H1 (cell line): ENCODE results near the gene CELF4. TPM values are rescaled to one million over a fixed set of nuclear protein-coding genes. Genes with fewer than 3 reads are reported as not detected.

ENCODE experiments used
- CTCF ChIA-PET: fragments of 300-600 bp; sonication (Branson Sonifier 250); formaldehyde crosslinking; loops from one replicate; lab custom pipeline; 2021; ENCODE audit not compliant: partially characterized antibody; lab: Charles Lee
- POLR2A ChIA-PET: fragments of 300-600 bp; sonication (Branson Sonifier 250); formaldehyde crosslinking; loops from one replicate; lab custom pipeline; 2021; ENCODE audit warnings: inconsistent platforms; ENCODE audit not compliant: partially characterized antibody; lab: Charles Lee
- DNase-seq, 2 experiments: peaks; one replicate each; pipeline versions ENCODE4 v3.0.0 to v3.0.0-alpha.2; 2010 to 2022; ENCODE audit warnings: low spot score in 2 of 2, low read depth in 1 of 2, mixed read lengths in 1 of 2
- FAIRE-seq: peaks from 2 replicates; lab custom pipeline; 2011; peaks lifted over from hg19 to GRCh38; lab: Jason Lieb, UNC
- H2AFZ ChIP-seq: 2 replicates; pipeline ENCODE4 v1.8.1; 2012; ENCODE audit warnings: low read length, inconsistent platforms
- H2AK5ac ChIP-seq: 2 replicates; pipeline ENCODE4 v1.6.1; 2013; ENCODE audit warnings: low read depth, low read length
- H2BK120ac ChIP-seq: replicated peaks from 2 replicates; pipeline ENCODE3; 2013; ENCODE audit warnings: low read depth, low read length, inconsistent platforms
- H2BK12ac ChIP-seq: 2 replicates; pipeline ENCODE4 v1.6.1; 2013; ENCODE audit warnings: low read depth, low read length
- H2BK15ac ChIP-seq: 2 replicates; pipeline ENCODE4 v1.6.1; 2013; ENCODE audit warnings: low read length
- H2BK20ac ChIP-seq: 2 replicates; pipeline ENCODE4 v1.6.1; 2013; ENCODE audit warnings: low read length
- H2BK5ac ChIP-seq: 2 replicates; pipeline ENCODE4 v1.6.1; 2013; ENCODE audit warnings: low read depth, low read length
- H3K14ac ChIP-seq: 2 replicates; pipeline ENCODE4 v1.6.1; 2013; ENCODE audit warnings: inconsistent platforms; ENCODE audit not compliant: insufficient read length
- H3K18ac ChIP-seq: 2 replicates; pipeline ENCODE4 v1.6.1; 2013; ENCODE audit warnings: low read length; ENCODE audit errors: extremely low read depth
- H3K23ac ChIP-seq: 2 replicates; pipeline ENCODE4 v1.6.1; 2013; ENCODE audit warnings: inconsistent platforms; ENCODE audit not compliant: insufficient read length
- H3K23me2 ChIP-seq: 2 replicates; pipeline ENCODE4 v1.6.1; 2013; ENCODE audit warnings: low read depth, low read length
- H3K27ac ChIP-seq: 2 replicates; pipeline ENCODE4 v1.6.1; 2011; ENCODE audit warnings: low read depth, low read length, inconsistent platforms
- H3K27me3 ChIP-seq, 4 experiments: replicated peaks in 1 of 4; 1 replicate in 1 of 4; 2 replicates in 3 of 4; pipeline versions ENCODE4 v1.6.1 to v1.8.1; 2011 to 2013; ENCODE audit warnings: low read length in 3 of 4, mild to moderate bottlenecking in 3 of 4, inconsistent platforms in 2 of 4, mixed read lengths in 2 of 4, moderate library complexity in 1 of 4; ENCODE audit not compliant: control insufficient read depth in 3 of 4, insufficient read depth in 3 of 4; ENCODE audit errors: extremely low read depth in 1 of 4
- H3K36me3 ChIP-seq, 4 experiments: 2 replicates each; pipeline versions ENCODE4 v1.6.1 to v1.8.1; 2011 to 2013; ENCODE audit warnings: mild to moderate bottlenecking in 4 of 4, low read length in 3 of 4, moderate library complexity in 2 of 4, control low read depth in 1 of 4, inconsistent platforms in 1 of 4; ENCODE audit not compliant: insufficient read depth in 4 of 4, control insufficient read depth in 2 of 4
- H3K4ac ChIP-seq: replicated peaks from 2 replicates; pipeline ENCODE3; 2013; ENCODE audit warnings: low read length, low read depth, mixed read lengths, inconsistent platforms; ENCODE audit not compliant: insufficient read length
- H3K4me1 ChIP-seq, 4 experiments: replicated peaks in 1 of 4; 1 replicate in 1 of 4; 2 replicates in 3 of 4; pipeline versions ENCODE4 v1.6.1 to v1.8.1; 2011 to 2013; ENCODE audit warnings: low read length in 3 of 4, inconsistent platforms in 2 of 4, mixed read lengths in 1 of 4; ENCODE audit not compliant: insufficient read depth in 4 of 4, control insufficient read depth in 3 of 4
- H3K4me2 ChIP-seq, 2 experiments: 2 replicates each; pipeline versions ENCODE4 v1.6.1 to v1.8.1; 2011 to 2013; ENCODE audit warnings: low read depth in 2 of 2, low read length in 2 of 2, control low read depth in 1 of 2, inconsistent platforms in 1 of 2, mild to moderate bottlenecking in 1 of 2; ENCODE audit not compliant: insufficient read depth in 1 of 2
- H3K4me3 ChIP-seq, 4 experiments: fragments of 200-600, 300-600 bp in 1 of 4; sonication (generic), shearing (Covaris generic), sonication (Bioruptor Twin) in 1 of 4; 2 replicates each; pipeline versions ENCODE4 v1.5.1 to v1.8.1; 2011 to 2016; ENCODE audit warnings: low read length in 4 of 4, low read depth in 3 of 4, control low read depth in 2 of 4, inconsistent platforms in 2 of 4, mild to moderate bottlenecking in 2 of 4, mixed read lengths in 1 of 4, moderate library complexity in 1 of 4; ENCODE audit not compliant: insufficient read depth in 2 of 4; ENCODE audit errors: extremely low read depth in 1 of 4
- H3K56ac ChIP-seq: replicated peaks from 2 replicates; pipeline ENCODE3; 2013; ENCODE audit warnings: low read depth, mild to moderate bottlenecking, mixed read lengths, low read length, inconsistent platforms; ENCODE audit not compliant: insufficient read length
- H3K79me1 ChIP-seq: 2 replicates; pipeline ENCODE4 v1.6.1; 2013; ENCODE audit warnings: low read depth, low read length, control low read depth
- H3K79me2 ChIP-seq, 2 experiments: 2 replicates each; pipeline versions ENCODE4 v1.6.1 to v1.8.1; 2012 to 2013; ENCODE audit warnings: low read length in 2 of 2, mild to moderate bottlenecking in 2 of 2, inconsistent platforms in 1 of 2; ENCODE audit not compliant: insufficient read depth in 2 of 2, control insufficient read depth in 1 of 2
- H3K9ac ChIP-seq, 4 experiments: replicated peaks in 1 of 4; 1 replicate in 1 of 4; 2 replicates in 3 of 4; pipeline versions ENCODE4 v1.6.1 to v1.8.1; 2011 to 2013; ENCODE audit warnings: low read depth in 3 of 4, low read length in 3 of 4, control low read depth in 2 of 4, mild to moderate bottlenecking in 2 of 4, moderate library complexity in 2 of 4, inconsistent platforms in 1 of 4; ENCODE audit errors: extremely low read depth in 1 of 4
- H3K9me3 ChIP-seq, 2 experiments: 2 replicates each; pipeline versions ENCODE4 v1.6.1 to v1.8.1; 2012 to 2013; ENCODE audit warnings: mild to moderate bottlenecking in 2 of 2, moderate library complexity in 2 of 2, control low read depth in 1 of 2, inconsistent platforms in 1 of 2, low read depth in 1 of 2, low read length in 1 of 2, mixed read lengths in 1 of 2; ENCODE audit not compliant: insufficient read depth in 2 of 2
- H4K20me1 ChIP-seq, 2 experiments: replicated peaks in 1 of 2; 2 replicates each; pipeline versions ENCODE3 to v1.8.1; 2011 to 2013; ENCODE audit warnings: inconsistent platforms in 2 of 2, low read length in 2 of 2, mild to moderate bottlenecking in 1 of 2; ENCODE audit not compliant: insufficient read depth in 2 of 2, control insufficient read depth in 1 of 2
- H4K5ac ChIP-seq: 2 replicates; pipeline ENCODE4 v1.6.1; 2013; ENCODE audit warnings: low read length, low read depth, mixed read lengths, inconsistent platforms; ENCODE audit not compliant: insufficient read length
- H4K8ac ChIP-seq: 2 replicates; pipeline ENCODE4 v1.8.0; 2013; ENCODE audit warnings: mild to moderate bottlenecking, moderate library complexity, low read length, inconsistent platforms; ENCODE audit not compliant: insufficient read depth; ENCODE audit errors: extremely low read depth
- H4K91ac ChIP-seq: replicated peaks from 2 replicates; pipeline ENCODE3; 2013; ENCODE audit warnings: low read length, mixed read lengths, inconsistent platforms; ENCODE audit not compliant: insufficient read length
- CHD1 ChIP-seq: IDR thresholded peaks from 2 replicates; pipeline ENCODE4 v1.6.1; 2012; ENCODE audit warnings: low read depth, low read length, improper control_type of control experiment
- EZH2 ChIP-seq: fragments of 200-600 bp; sonication (generic); IDR thresholded peaks from 2 replicates; pipeline ENCODE4 v1.7.1; 2012; ENCODE audit warnings: low read depth, mild to moderate bottlenecking, moderate library complexity, low read length, inconsistent platforms; ENCODE audit not compliant: severe bottlenecking
- KDM5A ChIP-seq: fragments of 200-600 bp; IDR thresholded peaks from 2 replicates; pipeline ENCODE4 v1.7.1; 2012; ENCODE audit warnings: mild to moderate bottlenecking, low read length, inconsistent platforms, mixed read lengths
- NANOG ChIP-seq: IDR thresholded peaks from 2 replicates; pipeline ENCODE4 v1.6.1; 2011; ENCODE audit warnings: low read length, low read depth, mild to moderate bottlenecking, inconsistent platforms; ENCODE audit not compliant: insufficient read depth, poor library complexity, severe bottlenecking
- SIX5 ChIP-seq: IDR thresholded peaks from 2 replicates; pipeline ENCODE4 v1.6.1; 2011; ENCODE audit warnings: mild to moderate bottlenecking, low read depth, low read length
- TCF12 ChIP-seq: IDR thresholded peaks from 2 replicates; pipeline ENCODE4 v1.6.1; 2011; ENCODE audit warnings: low read depth, mild to moderate bottlenecking, low read length
- WGBS, 2 experiments: shearing (Covaris generic) in 1 of 2; methylation state at CpG; one replicate each; pipeline versions ENCODE4 v1.1.6 to v1.1.7; 2013 to 2015; ENCODE audit warnings: low lambda C conversion rate in 2 of 2, mixed read lengths in 2 of 2, inconsistent platforms in 1 of 2, low coverage in 1 of 2, missing lambda C conversion rate in 1 of 2; ENCODE audit not compliant: insufficient replicate concordance in 2 of 2, insufficient coverage in 1 of 2, insufficient read length in 1 of 2; ENCODE audit errors: extremely low coverage in 1 of 2, missing lambda C conversion rate in 1 of 2; 5-methylcytosine and 5-hydroxymethylcytosine counted together
- polyA plus RNA-seq, 7 experiments: library from polyadenylated mRNA; depleted of rRNA in 3 of 7; stranded (reverse) in 5 of 7; unstranded in 2 of 7; fragments of >200 nt in 5 of 7; fragments of 200-250 nt in 2 of 7; gene quantifications; 1 replicate in 5 of 7; 2 replicates in 1 of 7; 4 replicates in 1 of 7; pipeline versions ENCODE4 v1.2.1 to v1.2.3, GENCODE V29; 2011 to 2013; ENCODE audit warnings: missing spikeins in 2 of 7, mixed read lengths in 2 of 7
- total RNA-seq: library from RNA; stranded (reverse); fragmentation: NEBNext Ultra II Directional; extraction: Animal tissue kit (Norgen Biotek cat#: 25700); gene quantifications from 2 replicates; pipeline ENCODE4 v1.2.1, GENCODE V29; 2021
- TF ChIP-seq, protein P1 (sequence below): IDR thresholded peaks from 2 replicates; pipeline ENCODE4 v1.6.1; 2011; ENCODE audit warnings: low read depth, mild to moderate bottlenecking, low read length; ENCODE audit not compliant: insufficient read depth

Gene CELF4
- total and polyA plus RNA-seq, 2 of the 8 experiments (the other 6 are each of a cell fraction or from before 2014, with no cell fraction given) = 1.6 to 3.4 TPM

DNA sequence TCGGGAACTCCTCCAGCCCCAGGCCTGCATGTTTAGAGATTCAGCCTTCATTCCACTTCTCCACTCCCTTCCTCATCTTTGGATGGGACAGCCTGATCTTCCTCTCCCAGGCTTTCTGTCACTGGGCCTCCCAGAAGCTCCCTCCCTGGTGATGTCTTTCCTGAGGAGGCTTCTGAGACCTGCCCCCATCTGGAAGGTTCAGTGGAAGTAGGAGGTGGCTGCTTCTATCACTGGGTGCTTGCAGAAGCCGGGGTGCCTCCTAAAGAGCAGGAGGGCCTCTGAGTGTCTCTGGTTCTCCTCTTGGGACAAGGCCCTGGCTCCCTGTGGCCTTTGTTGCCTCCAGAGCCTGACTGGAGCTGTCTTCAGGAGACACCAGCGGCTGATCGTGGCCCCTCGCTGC is 108.7 kb downstream of the CELF4 start:
- no peaks in the 10 kb centered on the region for H3K9me3 ChIP-seq
- H2AK5ac ChIP-seq = no peak overlapping the region
- H4K5ac ChIP-seq = no peak overlapping the region
- POLR2A ChIA-PET = no interaction called here
- no peak overlapping the region for H3K27ac ChIP-seq
- no peak overlapping the region for H3K4me2 ChIP-seq
- H3K36me3 ChIP-seq = no peaks in the 10 kb centered on the region
- no peak overlapping the region for H2BK5ac ChIP-seq
- H3K79me1 ChIP-seq = no peaks in the 10 kb centered on the region
- no peak overlapping the region for H2BK15ac ChIP-seq
- CTCF ChIA-PET = interaction anchor here (0.9 to 2.8 kb wide), 4 partner anchors 10 to 76 kb away, joined by 3 to 11 read pairs (median 6); no protein-coding TSS in a partner anchor
- no peak overlapping the region for H2AFZ ChIP-seq
- H3K4me3 ChIP-seq = no peak overlapping the region
- no peaks in the 10 kb centered on the region for H3K23me2 ChIP-seq
- no peaks in the 10 kb centered on the region; a peak in 2 of 7 replicates for H3K27me3 ChIP-seq
- H3K4ac ChIP-seq = no peak overlapping the region
- peaks cover 0 to 2% of the 10 kb centered on the region in 2 experiments for H4K20me1 ChIP-seq
- H3K18ac ChIP-seq = no peak overlapping the region
- no peaks in the 10 kb centered on the region for H3K79me2 ChIP-seq
- FAIRE-seq (no peak), DNase-seq (no peak)
- H3K14ac ChIP-seq = no peak overlapping the region
- no peak overlapping the region for H3K56ac ChIP-seq
- no peak overlapping the region for H2BK120ac ChIP-seq
- no peak overlapping the region for H4K8ac ChIP-seq
- H3K9ac ChIP-seq = no peak overlapping the region
- peaks cover 0 to 3% (median 1%) of the 10 kb centered on the region in 4 experiments; a peak in 2 of 7 replicates for H3K4me1 ChIP-seq
- H2BK20ac ChIP-seq = no peak overlapping the region
- H4K91ac ChIP-seq = no peak overlapping the region
- TF ChIP-seq EZH2 (no peak), CHD1 (no peak), KDM5A (no peak), NANOG (no peak), SIX5 (no peak), TCF12 (no peak)
- TF ChIP-seq, protein P1, sequence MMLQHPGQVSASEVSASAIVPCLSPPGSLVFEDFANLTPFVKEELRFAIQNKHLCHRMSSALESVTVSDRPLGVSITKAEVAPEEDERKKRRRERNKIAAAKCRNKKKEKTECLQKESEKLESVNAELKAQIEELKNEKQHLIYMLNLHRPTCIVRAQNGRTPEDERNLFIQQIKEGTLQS = no peak
- H3K23ac ChIP-seq = no peak overlapping the region
- 95% methylated on average over 4 of the region's 5 CpGs; no CpG with 5 or more reads in 1 of the 2 experiments for WGBS, 2 experiments
- no peak overlapping the region for H2BK12ac ChIP-seq
